HCT116 (cell line): ENCODE measurements around the gene KLRD1.

ENCODE experiments used
- EZH2phosphoT487 ChIP-seq: fragments of 200-600 bp; IDR thresholded peaks from 2 replicates; pipeline ENCODE4 v1.6.1; 2018; ENCODE audit warnings: antibody characterized with exemption, borderline replicate concordance
- MAX ChIP-seq: IDR thresholded peaks from 2 replicates; pipeline ENCODE4 v1.6.1; 2012
- POLR2A ChIP-seq: IDR thresholded peaks from 2 replicates; pipeline ENCODE4 v1.7.0; 2011; ENCODE audit warnings: borderline replicate concordance; ENCODE audit not compliant: insufficient read depth, insufficient read length; ENCODE audit errors: extremely low read depth
- POLR2AphosphoS5 ChIP-seq: IDR thresholded peaks from 2 replicates; pipeline ENCODE4 v1.6.1; 2011; ENCODE audit warnings: mild to moderate bottlenecking, low read depth, low read length, moderate library complexity
- RAD21 ChIP-seq: IDR thresholded peaks from 2 replicates; pipeline ENCODE4 v1.6.1; 2012; ENCODE audit warnings: low read depth, mild to moderate bottlenecking
- REST ChIP-seq: IDR thresholded peaks from 2 replicates; pipeline ENCODE4 v1.6.1; 2012; ENCODE audit warnings: low read depth
- YY1 ChIP-seq: IDR thresholded peaks from 2 replicates; pipeline ENCODE4 v1.6.1; 2011; ENCODE audit warnings: low read length, low read depth, moderate library complexity, mild to moderate bottlenecking; ENCODE audit not compliant: insufficient replicate concordance; ENCODE audit errors: extremely low read depth
- ZNF274 ChIP-seq: fragments of 200-500 bp; sonication (Bioruptor generic); IDR thresholded peaks from 2 replicates; pipeline ENCODE4 v1.6.1; 2014; ENCODE audit warnings: mild to moderate bottlenecking, low read depth, low read length, inconsistent platforms
- TF ChIP-seq, protein P1 (sequence below), 3 experiments: fragments of 200-600 bp in 1 of 3; sonication (generic) in 1 of 3; IDR thresholded peaks in 2 of 3; conservative IDR thresholded peaks in 1 of 3; 2 replicates each; pipeline ENCODE4 v1.5.1; 2012 to 2017; ENCODE audit warnings: low read depth in 2 of 3, low read length in 2 of 3, antibody characterized with exemption in 1 of 3, borderline replicate concordance in 1 of 3, control low read depth in 1 of 3, mild to moderate bottlenecking in 1 of 3, mixed read lengths in 1 of 3, mixed run types in 1 of 3, moderate library complexity in 1 of 3; ENCODE audit not compliant: insufficient read depth in 1 of 3

DNA sequence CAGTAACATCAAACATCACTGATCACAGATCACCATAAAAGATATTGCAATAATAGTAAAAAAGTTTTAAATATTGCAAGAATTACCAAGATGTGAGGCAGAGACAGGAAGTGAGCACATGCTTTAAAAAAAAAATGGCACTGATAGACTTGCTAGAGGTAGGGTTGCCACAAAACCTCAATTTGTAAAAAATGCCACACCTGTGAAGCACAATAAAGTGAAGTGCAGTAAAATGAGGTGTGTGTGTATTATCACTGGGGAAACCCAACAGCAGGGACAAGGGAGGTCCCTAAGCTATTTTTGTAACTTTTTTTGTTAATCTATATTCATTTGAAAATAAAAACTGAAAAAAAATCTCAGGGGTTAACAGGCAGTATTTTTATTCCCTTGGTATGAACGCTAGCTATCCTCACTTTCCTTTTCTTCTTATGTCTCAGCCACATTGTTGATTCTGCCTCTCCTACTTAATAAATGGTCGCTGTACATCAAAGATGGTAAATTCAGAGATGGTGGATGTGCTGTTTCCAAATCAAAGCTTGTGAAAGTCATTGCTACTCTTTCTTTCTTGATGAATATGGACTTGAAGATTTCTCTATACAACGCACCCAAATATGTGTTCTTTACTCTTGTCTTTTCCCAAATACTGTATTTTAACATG, 14.0 kb upstream of the KLRD1 start:
- TF ChIP-seq, protein P1, sequence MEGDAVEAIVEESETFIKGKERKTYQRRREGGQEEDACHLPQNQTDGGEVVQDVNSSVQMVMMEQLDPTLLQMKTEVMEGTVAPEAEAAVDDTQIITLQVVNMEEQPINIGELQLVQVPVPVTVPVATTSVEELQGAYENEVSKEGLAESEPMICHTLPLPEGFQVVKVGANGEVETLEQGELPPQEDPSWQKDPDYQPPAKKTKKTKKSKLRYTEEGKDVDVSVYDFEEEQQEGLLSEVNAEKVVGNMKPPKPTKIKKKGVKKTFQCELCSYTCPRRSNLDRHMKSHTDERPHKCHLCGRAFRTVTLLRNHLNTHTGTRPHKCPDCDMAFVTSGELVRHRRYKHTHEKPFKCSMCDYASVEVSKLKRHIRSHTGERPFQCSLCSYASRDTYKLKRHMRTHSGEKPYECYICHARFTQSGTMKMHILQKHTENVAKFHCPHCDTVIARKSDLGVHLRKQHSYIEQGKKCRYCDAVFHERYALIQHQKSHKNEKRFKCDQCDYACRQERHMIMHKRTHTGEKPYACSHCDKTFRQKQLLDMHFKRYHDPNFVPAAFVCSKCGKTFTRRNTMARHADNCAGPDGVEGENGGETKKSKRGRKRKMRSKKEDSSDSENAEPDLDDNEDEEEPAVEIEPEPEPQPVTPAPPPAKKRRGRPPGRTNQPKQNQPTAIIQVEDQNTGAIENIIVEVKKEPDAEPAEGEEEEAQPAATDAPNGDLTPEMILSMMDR (IDR thresholded peaks at IDR 0.05 in 2 of 3, conservative IDR thresholded peaks at IDR 0.05 in 1 of 3; ENCODE audit: borderline replicate concordance in 1 of 3, insufficient read depth in 1 of 3, low read depth in 2 of 3, low read length in 2 of 3), result no peak
- TF ChIP-seq ZNF274 (no peak), MAX (no peak), YY1 (no peak), RAD21 (no peak), POLR2AphosphoS5 (no peak), REST (no peak), POLR2A (no peak), EZH2phosphoT487 (no peak)
